Adipose tissue (tissue), 3 donors: ENCODE measurements around the gene FRMD4A. TPM values are rescaled to one million over a fixed set of nuclear protein-coding genes. Genes with fewer than 3 reads are reported as not detected.

ENCODE experiments used
- H3K27ac ChIP-seq: one replicate; pipeline ENCODE4 v1.5.1; 2013; ENCODE audit warnings: low read depth, low read length
- WGBS, 3 donors: extraction: QIAGEN DNeasy Blood & Tissue Kit; methylation state at CpG; one replicate each; pipeline ENCODE4 v1.1.7; 2013; 5-methylcytosine and 5-hydroxymethylcytosine counted together
- polyA plus RNA-seq, 3 donors: library from polyadenylated mRNA; stranded (reverse); fragments of 200-250 nt; gene quantifications; one replicate each; pipeline ENCODE4 v1.2.3, GENCODE V29; 2013
- donor health status: healthy with polysubstance abuse.
- donor health status: Bipolar disorder and iron deficiency.
- donor health status: healthy.

FRMD4A gene
- polyA plus RNA-seq, 3 donors: 16.6 to 83.5 (median 22.2) TPM

DNA sequence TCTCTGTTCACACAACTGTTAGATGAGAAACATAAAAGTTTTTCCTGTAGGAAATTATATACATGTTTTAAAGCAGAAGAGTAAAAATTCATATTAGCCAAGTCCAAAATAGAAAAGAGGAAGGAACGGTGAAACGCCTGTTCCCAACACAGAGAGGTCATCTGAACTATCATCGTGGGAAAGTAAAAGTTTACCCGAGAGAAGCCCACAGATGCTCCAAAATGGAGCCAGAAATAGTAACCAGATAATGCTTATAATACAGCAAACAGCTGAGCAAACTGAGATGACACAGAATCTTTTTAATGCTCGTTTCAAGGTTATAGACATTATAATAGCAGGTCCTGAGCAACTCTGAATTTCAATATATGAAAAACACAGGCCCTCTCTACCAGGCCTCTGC lies 24.5 kb downstream of the FRMD4A start:
- WGBS, 3 donors: 26 to 34% (median 32%) methylated on average over 5 of the region's 5 CpGs
- H3K27ac ChIP-seq: no peak overlapping the region

- 30 to 73% (median 69%) methylated on average over 5 of the region's 5 CpGs for WGBS, 3 donors
- no peak overlapping the region for H3K27ac ChIP-seq
Observed at GRCh38 chr10:14304046-14304445, 26.7 kb downstream of the FRMD4A start.

DNA sequence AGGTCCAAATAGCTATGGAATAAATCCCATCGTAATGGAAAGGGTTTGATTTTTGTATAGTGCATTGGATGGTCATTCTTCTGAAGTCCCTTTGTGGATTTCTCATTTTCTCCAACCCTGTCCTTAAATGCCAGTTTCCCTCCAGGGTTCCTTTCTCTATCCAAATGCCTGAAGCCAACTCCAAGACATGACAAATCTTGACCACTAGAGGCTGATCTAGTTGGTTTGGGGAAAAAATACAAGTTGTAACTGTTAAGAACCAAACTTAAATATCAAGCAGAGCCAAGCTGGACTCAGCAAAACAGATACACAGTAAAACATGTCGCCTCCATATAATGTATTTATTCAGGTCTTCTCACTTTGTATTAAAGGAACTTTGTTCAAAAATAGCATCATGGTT lies 28.7 kb downstream of the FRMD4A start:
- H3K27ac ChIP-seq: no peak overlapping the region
- 57 to 68% (median 59%) methylated on average over 2 of the region's 2 CpGs for WGBS, 3 donors

- no peak overlapping the region for H3K27ac ChIP-seq
- 64 to 71% (median 65%) methylated on average over 3 of the region's 3 CpGs for WGBS, 3 donors
Observed at GRCh38 chr10:14299556-14299955, 31.2 kb downstream of the FRMD4A start.

DNA sequence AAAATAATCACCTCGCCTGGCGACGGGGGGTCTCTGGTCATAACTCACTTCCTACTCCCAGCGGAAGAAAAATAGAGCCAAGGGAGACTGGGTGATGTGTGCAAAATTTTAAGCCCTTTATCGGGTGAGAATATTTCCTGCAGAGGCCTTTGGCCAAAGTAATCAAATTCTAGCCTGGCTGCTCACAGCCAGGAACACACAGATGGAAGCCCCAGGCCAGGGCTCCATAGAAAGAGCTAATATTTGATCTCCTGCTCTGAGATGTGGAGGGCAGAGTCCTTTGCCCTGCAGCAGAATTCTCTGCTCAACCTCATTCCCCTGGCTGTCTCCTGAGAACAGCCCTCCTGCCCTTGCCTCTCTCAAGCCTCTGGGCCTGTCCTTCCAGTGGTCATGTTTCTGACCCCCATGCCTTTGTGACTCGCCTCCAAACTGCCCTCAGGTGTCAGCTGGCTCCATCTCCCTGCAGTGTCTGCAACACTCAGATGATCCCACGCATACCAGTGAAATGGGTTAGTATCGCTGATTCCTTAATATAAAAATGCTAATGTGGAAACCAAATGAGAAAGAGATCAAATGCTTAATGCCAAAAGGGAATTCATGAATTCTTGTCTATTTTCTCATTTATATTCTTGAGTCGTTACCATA lies 34.5 kb downstream of the FRMD4A start:
- no peak overlapping the region for H3K27ac ChIP-seq
- 37 to 74% (median 64%) methylated on average over 9 of the region's 9 CpGs for WGBS, 3 donors

GRCh38 chr10:14294347-14295059 lies 36.2 kb downstream of the FRMD4A start:
- H3K27ac ChIP-seq: no peak overlapping the region
- WGBS, 3 donors: 85 to 89% (median 88%) methylated on average over 14 of the region's 14 CpGs

DNA sequence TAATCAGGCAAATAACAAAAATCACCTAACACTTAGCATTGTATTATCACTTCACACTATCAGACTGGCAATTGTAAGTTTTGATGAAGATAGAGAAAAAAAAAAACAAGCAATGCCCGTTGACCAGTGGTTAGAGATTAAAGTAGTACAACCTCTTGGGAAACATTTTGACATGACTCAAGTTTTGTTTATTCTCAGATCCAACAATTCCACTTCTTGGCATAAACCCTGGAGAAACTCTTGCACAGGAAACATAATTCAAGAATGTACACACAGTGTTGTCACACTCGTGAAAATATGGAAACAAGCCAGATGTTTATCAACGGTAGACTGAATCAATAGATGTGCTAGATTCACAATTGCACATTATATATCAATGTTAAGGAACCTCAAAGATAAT lies 37.2 kb downstream of the FRMD4A start:
- H3K27ac ChIP-seq: no peak overlapping the region
- 11 to 48% (median 34%) methylated on average over 3 of the region's 3 CpGs for WGBS, 3 donors

DNA sequence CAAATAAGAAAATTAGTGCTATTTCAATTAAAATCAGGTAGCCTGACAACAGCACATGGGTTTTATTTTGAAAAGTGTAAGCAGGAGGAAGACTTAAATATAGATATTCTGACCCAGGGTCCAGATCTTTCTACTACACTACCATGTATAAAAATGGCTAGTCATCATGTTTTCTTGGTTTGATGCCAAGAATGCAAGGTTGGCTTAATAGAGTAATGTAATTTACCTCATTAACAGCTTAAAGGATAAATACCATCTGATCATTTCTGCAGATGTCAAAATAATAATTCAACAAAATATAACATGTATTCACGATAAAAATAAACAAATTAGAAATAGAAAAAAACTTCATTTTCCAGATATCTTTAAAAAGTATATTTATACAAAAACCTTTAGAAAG lies 39.4 kb downstream of the FRMD4A start:
- 95 to 100% (median 96%) methylated on average over 1 of the region's 1 CpG for WGBS, 3 donors
- no peak overlapping the region for H3K27ac ChIP-seq

GRCh38 chr10:14285941-14286560 lies 44.7 kb downstream of the FRMD4A start:
- 77 to 84% (median 79%) methylated on average over 6 of the region's 6 CpGs for WGBS, 3 donors

GRCh38 chr10:14282276-14282675 lies 48.4 kb downstream of the FRMD4A start:
- 67 to 85% (median 75%) methylated on average over 4 of the region's 4 CpGs for WGBS, 3 donors

More at GRCh38 chr10:14285941-14286560, 44.7 kb downstream of the FRMD4A start:
- no peak overlapping the region for H3K27ac ChIP-seq

GRCh38 chr10:14278533-14278932 lies 52.2 kb downstream of the FRMD4A start:
- no peak overlapping the region for H3K27ac ChIP-seq
- WGBS, 3 donors: 79 to 85% (median 79%) methylated on average over 8 of the region's 8 CpGs

More at GRCh38 chr10:14282276-14282675, 48.4 kb downstream of the FRMD4A start:
- no peak overlapping the region for H3K27ac ChIP-seq

DNA sequence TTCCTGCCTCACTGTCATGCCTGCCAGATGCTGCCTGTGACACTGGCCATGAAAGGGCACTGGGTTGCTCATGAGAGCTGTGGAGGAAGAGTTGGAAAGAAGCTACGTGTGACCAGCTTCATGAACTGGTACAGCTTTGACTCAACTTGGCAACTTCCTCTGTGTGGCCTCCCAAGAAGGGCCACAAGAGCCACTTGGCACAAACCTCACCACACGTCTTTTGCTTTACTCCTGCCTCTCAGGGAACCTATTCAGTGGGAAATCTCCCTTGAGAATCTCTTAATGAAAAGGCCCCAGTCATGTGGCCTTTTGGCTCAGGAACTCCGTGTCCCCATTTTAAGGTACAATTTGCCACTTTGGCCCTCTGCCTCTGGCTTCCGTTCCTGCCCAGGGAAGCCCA lies 54.5 kb downstream of the FRMD4A start:
- 72 to 81% (median 76%) methylated on average over 4 of the region's 4 CpGs for WGBS, 3 donors
- no peak overlapping the region for H3K27ac ChIP-seq

- WGBS, 3 donors: 86 to 93% (median 90%) methylated on average over 3 of the region's 3 CpGs
- H3K27ac ChIP-seq: no peak overlapping the region
Observed at GRCh38 chr10:14271621-14272020, 59.1 kb downstream of the FRMD4A start.

- 61 to 70% (median 69%) methylated on average over 3 of the region's 3 CpGs for WGBS, 3 donors
- no peak overlapping the region for H3K27ac ChIP-seq
Observed at GRCh38 chr10:14270370-14270769, 60.4 kb downstream of the FRMD4A start.

- H3K27ac ChIP-seq: no peak overlapping the region
- WGBS, 3 donors: 90 to 95% (median 93%) methylated on average over 4 of the region's 4 CpGs
Observed at GRCh38 chr10:14265709-14266108, 65.0 kb downstream of the FRMD4A start.

DNA sequence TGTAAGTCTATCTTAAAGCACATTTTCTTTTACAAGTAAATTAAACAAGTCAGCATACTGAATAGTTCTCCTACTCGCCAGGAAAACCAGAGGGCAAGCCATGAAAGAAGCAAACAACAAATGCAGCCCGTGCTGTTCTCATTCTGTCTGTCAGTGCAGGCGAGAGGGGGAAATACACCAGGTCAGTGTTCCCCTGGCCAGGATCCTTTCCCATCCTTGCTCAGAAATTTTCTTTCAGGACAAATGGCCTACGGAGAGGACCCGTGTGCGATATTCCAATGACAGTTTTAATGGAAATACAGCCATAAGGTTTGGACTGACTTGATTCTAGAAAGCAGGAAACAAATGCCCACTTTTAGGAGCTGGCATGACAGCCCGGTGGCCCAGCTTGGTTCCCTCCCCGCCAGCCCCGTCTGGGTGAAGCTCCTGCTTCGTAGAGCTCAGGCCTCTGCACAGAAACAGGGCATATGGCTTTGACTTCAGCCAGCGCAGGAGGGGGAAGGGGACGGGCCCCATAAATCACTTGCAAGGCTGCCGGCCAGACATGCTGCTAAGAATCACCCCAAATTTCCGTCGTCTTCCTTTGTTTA lies 67.8 kb downstream of the FRMD4A start:
- 53 to 84% (median 62%) methylated on average over 15 of the region's 15 CpGs for WGBS, 3 donors
- H3K27ac ChIP-seq: no peak overlapping the region

- no peak overlapping the region for H3K27ac ChIP-seq
- WGBS, 3 donors: 82 to 98% (median 83%) methylated on average over 2 of the region's 2 CpGs
Observed at GRCh38 chr10:14261336-14261735, 69.4 kb downstream of the FRMD4A start.

DNA sequence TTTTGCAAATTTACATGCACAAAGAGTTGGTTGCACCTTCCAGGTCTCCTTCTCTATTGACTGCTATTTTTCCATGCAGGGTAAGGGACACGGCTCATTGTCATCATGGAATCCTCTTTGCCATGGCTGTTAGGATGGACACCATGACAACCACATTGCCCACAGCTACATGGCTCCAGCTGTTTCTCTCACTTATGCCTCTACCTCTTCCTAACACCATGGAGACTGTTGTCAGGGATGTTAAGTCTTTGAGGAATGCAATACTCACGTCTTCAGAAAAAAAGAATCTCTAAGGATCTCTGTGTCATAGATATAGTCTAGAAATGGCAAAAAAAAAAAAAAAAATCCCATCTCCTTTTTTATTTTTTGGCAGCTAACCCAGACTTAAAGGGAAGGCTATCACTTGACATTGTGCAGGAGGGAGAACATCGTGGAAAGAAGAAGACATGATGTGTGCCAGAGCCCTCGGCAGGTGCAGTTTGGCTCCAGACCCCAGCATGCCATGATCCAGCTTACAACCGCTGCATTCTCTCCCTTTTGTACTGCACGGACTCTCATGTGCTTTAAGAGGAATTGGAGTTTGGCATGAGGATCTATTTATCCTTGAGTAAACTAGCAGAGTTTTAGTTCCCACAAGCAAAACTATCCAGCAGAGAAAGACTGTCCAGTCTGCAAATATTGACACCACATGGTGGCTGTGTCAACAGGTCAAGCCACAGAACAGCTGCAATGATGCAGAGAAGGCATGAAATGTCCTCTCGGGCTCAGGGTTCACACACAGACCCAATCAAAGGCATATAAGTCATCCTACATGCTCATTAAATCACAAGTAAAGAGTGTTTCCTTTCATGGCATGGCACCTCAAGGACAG lies 70.8 kb downstream of the FRMD4A start:
- 26 to 61% (median 50%) methylated on average over 7 of the region's 7 CpGs for WGBS, 3 donors
- no peak overlapping the region for H3K27ac ChIP-seq
